Gastroesophageal sphincter (tissue), 4 donors: ENCODE data around the gene C1QL1. TPM values are rescaled to one million over a fixed set of nuclear protein-coding genes. Genes with fewer than 3 reads are reported as not detected.
A peak's percentile ranks its signal among the peaks of the same experiment; 100 is the strongest.

Experiments
- ATAC-seq: fragments of 150-250 bp; one replicate; pipeline ENCODE4 v1.9.1; 2016; ENCODE audit warnings: mild to moderate bottlenecking, moderate library complexity
- H3K27ac ChIP-seq, 4 donors: fragments of 200-600 bp; sonication (generic) in 3 of 4; 1 replicate in 3 of 4; 2 replicates in 1 of 4; pipeline ENCODE4 v1.5.1; 2016 to 2019
- H3K27me3 ChIP-seq: fragments of 200-600 bp; sonication (generic); one replicate; pipeline ENCODE4 v1.5.1; 2019
- H3K36me3 ChIP-seq, 2 donors: fragments of 200-600 bp; sonication (generic); one replicate each; pipeline ENCODE4 v1.5.1; 2019; ENCODE audit warnings: control low read depth in 1 of 2
- H3K4me1 ChIP-seq, 3 donors: fragments of 200-600 bp; sonication (generic); 1 replicate in 2 of 3; 2 replicates in 1 of 3; pipeline ENCODE4 v1.5.1; 2016 to 2019; ENCODE audit warnings: control low read depth in 2 of 3
- H3K4me3 ChIP-seq, 2 donors: fragments of 200-600 bp; sonication (generic); one replicate each; pipeline ENCODE4 v1.5.1; 2019; ENCODE audit warnings: mild to moderate bottlenecking in 1 of 2, moderate library complexity in 1 of 2
- H3K9me3 ChIP-seq, 3 donors: fragments of 200-600 bp; sonication (generic); one replicate each; pipeline ENCODE4 v1.5.1; 2017 to 2019; ENCODE audit warnings: control low read depth in 2 of 3
- CTCF ChIP-seq, 4 experiments: fragments of 200-600 bp in 2 of 4; fragments of 450-650 bp in 2 of 4; sonication (generic) in 1 of 4; IDR thresholded peaks; one replicate each; pipeline ENCODE4 v1.5.1; 2017 to 2019; ENCODE audit warnings: antibody characterized with exemption in 4 of 4, mild to moderate bottlenecking in 2 of 4, moderate library complexity in 2 of 4
- EP300 ChIP-seq: sonication (generic); formaldehyde crosslinking; IDR thresholded peaks from one replicate; pipeline ENCODE4 v1.6.1; 2017; ENCODE audit warnings: antibody characterized with exemption, mild to moderate bottlenecking
- POLR2A ChIP-seq, 2 donors: fragments of 450-650 bp; IDR thresholded peaks; one replicate each; pipeline ENCODE4 v1.6.1; 2017; ENCODE audit warnings: antibody characterized with exemption in 2 of 2, mild to moderate bottlenecking in 2 of 2, moderate library complexity in 1 of 2
- POLR2AphosphoS5 ChIP-seq: sonication (generic); formaldehyde crosslinking; IDR thresholded peaks from one replicate; pipeline ENCODE4 v1.6.1; 2017; ENCODE audit warnings: antibody characterized with exemption
- WGBS, 2 donors: methylation state at CpG; one replicate each; pipeline ENCODE4 v1.1.5; 2018; ENCODE audit warnings: low coverage in 1 of 2; 5-methylcytosine and 5-hydroxymethylcytosine counted together
- total RNA-seq, 4 donors: library from RNA; depleted of rRNA; stranded (reverse); fragments of >200 nt; gene quantifications; one replicate each; pipeline ENCODE4 v1.1.0, GENCODE V29; 2016

The C1QL1 gene
- total RNA-seq, 4 donors from 2014 or later: 4.1 to 7.1 (median 5.0) TPM

- Histone ChIP-seq H3K4me1 (peaks cover 0 to 15% (median 11%) of the 10 kb centered on the region in 3 donors), H3K9me3 (no peaks in the 10 kb centered on the region), H3K36me3 (no peaks in the 10 kb centered on the region), H3K4me3 (no peak overlapping the region), H3K27ac (no peak overlapping the region), H3K27me3 (no peaks in the 10 kb centered on the region)
- no peak for TF ChIP-seq CTCF (IDR thresholded peaks at IDR 0.05)
- no peak for TF ChIP-seq POLR2A (IDR thresholded peaks at IDR 0.05)
- no peak for TF ChIP-seq EP300
- no peak for TF ChIP-seq POLR2AphosphoS5
- ATAC-seq: no peak
- 100% methylated on average over 1 of the region's 1 CpG for WGBS, 2 donors
Observed at GRCh38 chr17:45011767-45012166, 43.7 kb upstream of the C1QL1 start.

DNA sequence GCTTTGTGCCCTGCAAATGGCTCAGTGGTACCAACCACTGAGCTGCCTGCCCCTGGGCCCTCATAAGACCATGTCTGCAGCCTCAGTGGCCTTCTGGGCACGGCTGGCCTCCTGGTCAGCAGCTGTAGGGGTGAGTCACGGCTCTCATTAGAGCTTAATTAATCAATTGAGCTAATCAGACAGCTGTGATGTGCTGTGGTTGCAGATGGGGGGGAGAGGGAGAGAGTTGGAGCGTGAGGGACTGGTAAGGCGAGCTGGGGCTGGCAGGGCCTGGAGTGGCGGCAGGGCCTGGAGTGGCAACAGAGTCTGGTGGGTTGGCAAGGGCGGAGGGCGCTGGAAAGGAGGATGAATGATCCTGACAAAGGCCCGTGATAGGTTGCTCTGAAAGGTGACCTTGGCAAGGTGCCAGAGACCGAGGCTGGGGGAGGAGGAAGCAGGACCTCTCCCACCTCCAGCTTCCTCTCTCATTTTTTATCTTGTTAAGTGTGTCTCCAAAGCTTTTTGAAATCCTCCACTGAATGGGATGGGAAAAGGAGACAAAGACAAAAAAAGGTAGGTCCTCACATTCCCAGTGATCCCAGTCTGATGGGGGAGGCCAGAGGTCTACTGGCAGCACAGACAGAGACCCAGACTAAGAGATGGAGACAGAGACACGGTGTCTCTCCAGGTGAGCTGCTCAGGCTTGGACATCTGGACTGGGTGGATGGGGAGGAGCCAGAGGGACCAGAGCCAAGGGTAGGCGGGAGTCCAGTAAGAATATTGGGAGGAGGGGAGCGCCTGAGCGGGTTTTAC, 41.8 kb upstream of the C1QL1 start:
- H3K4me1 ChIP-seq: peaks cover 0 to 15% (median 11%) of the 10 kb centered on the region in 3 donors
- 62 to 76% methylated on average over 9 to 11 of the region's 13 CpGs for WGBS, 2 donors

DNA sequence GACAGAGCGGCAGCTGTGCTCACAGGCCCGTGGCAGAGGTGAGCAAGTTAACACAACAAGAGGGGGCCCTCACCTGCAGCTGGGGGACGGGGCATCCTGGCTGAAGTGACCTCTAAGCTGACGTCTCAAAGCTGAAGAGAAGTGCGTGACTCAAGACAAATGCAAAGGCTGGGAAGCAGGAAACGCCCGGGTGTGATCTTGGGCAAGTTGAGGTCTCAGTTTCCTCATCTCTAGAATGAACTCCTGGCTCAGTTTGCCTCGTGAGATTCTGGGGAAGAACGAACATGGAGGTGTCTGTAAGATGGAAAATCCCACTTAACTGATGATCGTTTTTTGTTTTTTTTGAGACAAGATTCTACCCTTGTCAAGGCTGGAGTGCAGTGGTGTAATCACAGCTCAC, 40.1 kb upstream of the C1QL1 start:
- no peaks in the 10 kb centered on the region for H3K9me3 ChIP-seq
- WGBS, 2 donors: 79 to 88% methylated on average over 6 to 7 of the region's 10 CpGs
- no peak overlapping the region for H3K27ac ChIP-seq
- TF ChIP-seq POLR2A (IDR thresholded peaks at IDR 0.05): no peak
- no peak for TF ChIP-seq CTCF (IDR thresholded peaks at IDR 0.05)
- no peak for TF ChIP-seq EP300
- TF ChIP-seq POLR2AphosphoS5: no peak
- no peak for ATAC-seq
- H3K36me3 ChIP-seq: no peaks in the 10 kb centered on the region
- H3K4me1 ChIP-seq: peaks cover 0 to 9% (median 8%) of the 10 kb centered on the region in 3 donors
- H3K27me3 ChIP-seq: no peaks in the 10 kb centered on the region
- H3K4me3 ChIP-seq: no peak overlapping the region

More for the DNA sequence above, 41.8 kb upstream of the C1QL1 start:
- no peak for ATAC-seq
- no peak overlapping the region for H3K27ac ChIP-seq
- H3K36me3 ChIP-seq: no peaks in the 10 kb centered on the region
- H3K9me3 ChIP-seq: no peaks in the 10 kb centered on the region
- H3K4me3 ChIP-seq: no peak overlapping the region
- TF ChIP-seq CTCF (IDR thresholded peaks at IDR 0.05) (no peak), POLR2A (IDR thresholded peaks at IDR 0.05) (no peak), POLR2AphosphoS5 (no peak), EP300 (no peak)
- H3K27me3 ChIP-seq: no peaks in the 10 kb centered on the region

GRCh38 chr17:45006927-45007461, 38.9 kb upstream of the C1QL1 start:
- whole genome bisulfite sequencing, 2 donors: 8% methylated on average over 4 to 9 of the region's 10 CpGs
- Histone ChIP-seq H3K27me3 (no peaks in the 10 kb centered on the region), H3K4me1 (no peaks in the 10 kb centered on the region), H3K36me3 (no peaks in the 10 kb centered on the region), H3K27ac (no peak overlapping the region), H3K9me3 (no peaks in the 10 kb centered on the region), H3K4me3 (no peak overlapping the region)
- no peak for ATAC-seq
- TF ChIP-seq EP300: no peak
- TF ChIP-seq CTCF (IDR thresholded peaks at IDR 0.05): peak in 1 of 4 experiments; percentile 39
- TF ChIP-seq POLR2A (IDR thresholded peaks at IDR 0.05): no peak
- TF ChIP-seq POLR2AphosphoS5: no peak

DNA sequence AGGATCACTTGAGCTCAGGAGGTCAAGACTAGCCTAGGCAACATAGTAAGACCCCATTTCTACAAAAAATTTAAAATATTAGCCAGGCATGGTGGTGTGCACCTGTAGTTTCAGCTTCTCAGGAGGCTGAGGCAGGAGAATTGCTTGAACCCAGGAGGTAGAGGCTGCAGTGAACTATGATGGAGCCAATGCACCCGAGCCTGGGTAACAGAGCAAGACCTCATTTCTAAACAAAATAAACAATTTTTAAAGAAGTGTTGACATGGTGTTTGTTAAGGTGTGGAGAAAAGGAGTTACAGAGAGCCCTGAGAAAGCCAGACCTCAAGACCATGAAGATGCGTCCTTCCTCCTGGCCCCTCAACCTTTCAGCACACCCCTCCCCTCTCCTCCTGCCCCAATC, 37.6 kb upstream of the C1QL1 start:
- H3K4me1 ChIP-seq: no peaks in the 10 kb centered on the region

More for the DNA sequence above, 37.6 kb upstream of the C1QL1 start:
- 79 to 100% methylated on average over 1 to 2 of the region's 2 CpGs for WGBS, 2 donors
- H3K27me3 ChIP-seq: no peaks in the 10 kb centered on the region
- no peaks in the 10 kb centered on the region for H3K36me3 ChIP-seq
- H3K4me3 ChIP-seq: no peak overlapping the region
- no peak for ATAC-seq
- no peaks in the 10 kb centered on the region for H3K9me3 ChIP-seq
- TF ChIP-seq POLR2A (IDR thresholded peaks at IDR 0.05) (no peak), CTCF (IDR thresholded peaks at IDR 0.05) (no peak)
- no peak overlapping the region for H3K27ac ChIP-seq
